22Rv1 (cell line): ENCODE measurements around the gene INSM1.
A peak's percentile ranks its signal among the peaks of the same experiment; 100 is the strongest.

Source experiments
- H3K27ac ChIP-seq: fragments of 450-650 bp; 2 replicates; pipeline ENCODE4 v1.5.1; 2017
- CTCF ChIP-seq: fragments of 450-650 bp; IDR thresholded peaks from 2 replicates; pipeline ENCODE4 v1.5.1; 2017; ENCODE audit warnings: mild to moderate bottlenecking
- ZFX ChIP-seq: fragments of 450-650 bp; IDR thresholded peaks from 2 replicates; pipeline ENCODE4 v1.6.1; 2017; ENCODE audit warnings: antibody characterized with exemption, borderline replicate concordance

INSM1 gene

GRCh38 chr20:20405623-20406022, 37.7 kb downstream of the INSM1 start:
- no peak overlapping the region for H3K27ac ChIP-seq
- no peak for TF ChIP-seq CTCF
- TF ChIP-seq ZFX: no peak

- TF ChIP-seq CTCF: no peak
- TF ChIP-seq ZFX: no peak
- H3K27ac ChIP-seq: no peak overlapping the region
Observed at GRCh38 chr20:20406306-20406705, 38.4 kb downstream of the INSM1 start.

GRCh38 chr20:20407891-20408805, 40.2 kb downstream of the INSM1 start:
- TF ChIP-seq CTCF: peak; percentile 67
- no peak for TF ChIP-seq ZFX
- H3K27ac ChIP-seq: no peak overlapping the region

GRCh38 chr20:20409331-20409730, 41.4 kb downstream of the INSM1 start:
- TF ChIP-seq ZFX (no peak), CTCF (no peak)
- H3K27ac ChIP-seq: no peak overlapping the region

GRCh38 chr20:20410678-20411077, 42.8 kb downstream of the INSM1 start:
- no peak overlapping the region for H3K27ac ChIP-seq
- no peak for TF ChIP-seq CTCF
- TF ChIP-seq ZFX: no peak

- TF ChIP-seq CTCF: no peak
- no peak for TF ChIP-seq ZFX
Observed at GRCh38 chr20:20411402-20411801, 43.5 kb downstream of the INSM1 start.

GRCh38 chr20:20411836-20412235, 43.9 kb downstream of the INSM1 start:
- no peak overlapping the region for H3K27ac ChIP-seq
- TF ChIP-seq ZFX (no peak), CTCF (no peak)

More at GRCh38 chr20:20411402-20411801, 43.5 kb downstream of the INSM1 start:
- H3K27ac ChIP-seq: no peak overlapping the region
